ENCODE results near the gene SET. TPM values are rescaled to one million over a fixed set of nuclear protein-coding genes. Genes with fewer than 3 reads are reported as not detected.

SET gene
- total and polyA plus RNA-seq, 2 of the 13 experiments (the other 11 are each of a cell fraction or from before 2014, with no cell fraction given), result 94.2 to 611 TPM

DNA sequence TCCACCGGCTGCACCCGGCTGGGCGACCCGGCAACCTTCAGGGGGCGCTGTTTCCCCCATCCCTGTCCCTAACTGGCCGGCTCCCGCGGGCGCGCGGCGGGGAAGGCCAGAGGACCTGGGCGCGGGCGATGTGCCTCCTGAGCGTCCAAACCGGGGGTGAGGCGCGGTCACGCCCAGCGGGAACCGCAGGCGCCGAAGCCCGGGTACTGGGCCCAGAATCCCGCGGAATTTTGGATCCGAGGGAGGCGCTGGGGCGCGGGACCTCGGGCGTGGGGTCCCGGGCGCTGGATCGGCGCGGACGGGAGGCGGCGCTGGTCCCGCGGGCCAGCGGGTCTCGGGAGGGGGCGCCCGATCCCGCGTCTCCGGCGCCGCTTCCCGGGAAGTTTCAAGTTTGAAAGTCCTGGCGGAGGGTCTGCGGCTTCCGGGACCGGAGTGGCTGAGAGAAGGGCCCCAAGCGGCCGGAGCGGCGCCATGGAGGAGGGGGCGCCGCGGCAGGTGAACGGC, 13.5 kb downstream of the SET start, which contains the start of gene PKN3 (continued):
- TF ChIP-seq, protein P1, sequence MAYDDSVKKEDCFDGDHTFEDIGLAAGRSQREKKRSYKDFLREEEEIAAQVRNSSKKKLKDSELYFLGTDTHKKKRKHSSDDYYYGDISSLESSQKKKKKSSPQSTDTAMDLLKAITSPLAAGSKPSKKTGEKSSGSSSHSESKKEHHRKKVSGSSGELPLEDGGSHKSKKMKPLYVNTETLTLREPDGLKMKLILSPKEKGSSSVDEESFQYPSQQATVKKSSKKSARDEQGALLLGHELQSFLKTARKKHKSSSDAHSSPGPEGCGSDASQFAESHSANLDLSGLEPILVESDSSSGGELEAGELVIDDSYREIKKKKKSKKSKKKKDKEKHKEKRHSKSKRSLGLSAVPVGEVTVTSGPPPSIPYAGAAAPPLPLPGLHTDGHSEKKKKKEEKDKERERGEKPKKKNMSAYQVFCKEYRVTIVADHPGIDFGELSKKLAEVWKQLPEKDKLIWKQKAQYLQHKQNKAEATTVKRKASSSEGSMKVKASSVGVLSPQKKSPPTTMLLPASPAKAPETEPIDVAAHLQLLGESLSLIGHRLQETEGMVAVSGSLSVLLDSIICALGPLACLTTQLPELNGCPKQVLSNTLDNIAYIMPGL (CRISPR knock-in tag; IDR thresholded peaks at IDR 0.05; ENCODE audit: borderline replicate concordance in 1 of 2, low read depth in 1 of 2), result peak; percentile 97 to 99
- TF ChIP-seq ELF3 (CRISPR knock-in tag; IDR thresholded peaks at IDR 0.05), result 0 out of 2 replicates have a peak, but pooled peaks have one; percentile 21
- TF ChIP-seq, protein P2, sequence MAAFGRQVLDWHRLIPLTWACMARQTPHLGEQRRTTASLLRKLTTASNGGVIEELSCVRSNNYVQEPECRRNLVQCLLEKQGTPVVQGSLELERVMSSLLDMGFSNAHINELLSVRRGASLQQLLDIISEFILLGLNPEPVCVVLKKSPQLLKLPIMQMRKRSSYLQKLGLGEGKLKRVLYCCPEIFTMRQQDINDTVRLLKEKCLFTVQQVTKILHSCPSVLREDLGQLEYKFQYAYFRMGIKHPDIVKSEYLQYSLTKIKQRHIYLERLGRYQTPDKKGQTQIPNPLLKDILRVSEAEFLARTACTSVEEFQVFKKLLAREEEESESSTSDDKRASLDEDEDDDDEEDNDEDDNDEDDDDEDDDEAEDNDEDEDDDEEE (CRISPR knock-in tag; IDR thresholded peaks at IDR 0.05), result no peak
- TF ChIP-seq, protein P3, sequence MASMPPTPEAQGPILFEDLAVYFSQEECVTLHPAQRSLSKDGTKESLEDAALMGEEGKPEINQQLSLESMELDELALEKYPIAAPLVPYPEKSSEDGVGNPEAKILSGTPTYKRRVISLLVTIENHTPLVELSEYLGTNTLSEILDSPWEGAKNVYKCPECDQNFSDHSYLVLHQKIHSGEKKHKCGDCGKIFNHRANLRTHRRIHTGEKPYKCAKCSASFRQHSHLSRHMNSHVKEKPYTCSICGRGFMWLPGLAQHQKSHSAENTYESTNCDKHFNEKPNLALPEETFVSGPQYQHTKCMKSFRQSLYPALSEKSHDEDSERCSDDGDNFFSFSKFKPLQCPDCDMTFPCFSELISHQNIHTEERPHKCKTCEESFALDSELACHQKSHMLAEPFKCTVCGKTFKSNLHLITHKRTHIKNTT (CRISPR knock-in tag; IDR thresholded peaks at IDR 0.05), result no peak
- TF ChIP-seq ZNF207 (IDR thresholded peaks at IDR 0.05; ENCODE audit: borderline replicate concordance), result no peak
- 0 out of 2 replicates have a peak, but pooled peaks have one; percentile 23 for TF ChIP-seq ZNF724P (CRISPR knock-in tag; IDR thresholded peaks at IDR 0.05; ENCODE audit: borderline replicate concordance)
- TF ChIP-seq, protein P4, sequence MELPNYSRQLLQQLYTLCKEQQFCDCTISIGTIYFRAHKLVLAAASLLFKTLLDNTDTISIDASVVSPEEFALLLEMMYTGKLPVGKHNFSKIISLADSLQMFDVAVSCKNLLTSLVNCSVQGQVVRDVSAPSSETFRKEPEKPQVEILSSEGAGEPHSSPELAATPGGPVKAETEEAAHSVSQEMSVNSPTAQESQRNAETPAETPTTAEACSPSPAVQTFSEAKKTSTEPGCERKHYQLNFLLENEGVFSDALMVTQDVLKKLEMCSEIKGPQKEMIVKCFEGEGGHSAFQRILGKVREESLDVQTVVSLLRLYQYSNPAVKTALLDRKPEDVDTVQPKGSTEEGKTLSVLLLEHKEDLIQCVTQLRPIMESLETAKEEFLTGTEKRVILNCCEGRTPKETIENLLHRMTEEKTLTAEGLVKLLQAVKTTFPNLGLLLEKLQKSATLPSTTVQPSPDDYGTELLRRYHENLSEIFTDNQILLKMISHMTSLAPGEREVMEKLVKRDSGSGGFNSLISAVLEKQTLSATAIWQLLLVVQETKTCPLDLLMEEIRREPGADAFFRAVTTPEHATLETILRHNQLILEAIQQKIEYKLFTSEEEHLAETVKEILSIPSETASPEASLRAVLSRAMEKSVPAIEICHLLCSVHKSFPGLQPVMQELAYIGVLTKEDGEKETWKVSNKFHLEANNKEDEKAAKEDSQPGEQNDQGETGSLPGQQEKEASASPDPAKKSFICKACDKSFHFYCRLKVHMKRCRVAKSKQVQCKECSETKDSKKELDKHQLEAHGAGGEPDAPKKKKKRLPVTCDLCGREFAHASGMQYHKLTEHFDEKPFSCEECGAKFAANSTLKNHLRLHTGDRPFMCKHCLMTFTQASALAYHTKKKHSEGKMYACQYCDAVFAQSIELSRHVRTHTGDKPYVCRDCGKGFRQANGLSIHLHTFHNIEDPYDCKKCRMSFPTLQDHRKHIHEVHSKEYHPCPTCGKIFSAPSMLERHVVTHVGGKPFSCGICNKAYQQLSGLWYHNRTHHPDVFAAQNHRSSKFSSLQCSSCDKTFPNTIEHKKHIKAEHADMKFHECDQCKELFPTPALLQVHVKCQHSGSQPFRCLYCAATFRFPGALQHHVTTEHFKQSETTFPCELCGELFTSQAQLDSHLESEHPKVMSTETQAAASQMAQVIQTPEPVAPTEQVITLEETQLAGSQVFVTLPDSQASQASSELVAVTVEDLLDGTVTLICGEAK (IDR thresholded peaks at IDR 0.05), result no peak
- TF ChIP-seq, protein P4 (CRISPR knock-in tag; IDR thresholded peaks at IDR 0.05), result peak; percentile 29; the same call in 1 of the 2 replicates
- TF ChIP-seq, protein P5, sequence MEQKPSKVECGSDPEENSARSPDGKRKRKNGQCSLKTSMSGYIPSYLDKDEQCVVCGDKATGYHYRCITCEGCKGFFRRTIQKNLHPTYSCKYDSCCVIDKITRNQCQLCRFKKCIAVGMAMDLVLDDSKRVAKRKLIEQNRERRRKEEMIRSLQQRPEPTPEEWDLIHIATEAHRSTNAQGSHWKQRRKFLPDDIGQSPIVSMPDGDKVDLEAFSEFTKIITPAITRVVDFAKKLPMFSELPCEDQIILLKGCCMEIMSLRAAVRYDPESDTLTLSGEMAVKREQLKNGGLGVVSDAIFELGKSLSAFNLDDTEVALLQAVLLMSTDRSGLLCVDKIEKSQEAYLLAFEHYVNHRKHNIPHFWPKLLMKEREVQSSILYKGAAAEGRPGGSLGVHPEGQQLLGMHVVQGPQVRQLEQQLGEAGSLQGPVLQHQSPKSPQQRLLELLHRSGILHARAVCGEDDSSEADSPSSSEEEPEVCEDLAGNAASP (CRISPR knock-in tag; IDR thresholded peaks at IDR 0.05; ENCODE audit: borderline replicate concordance), result peak; percentile 23; the same call in 1 of the 2 replicates
- peak; percentile 79 for TF ChIP-seq ZFX (CRISPR knock-in tag; IDR thresholded peaks at IDR 0.05; ENCODE audit: low read depth)
- peak; percentile 66 for TF ChIP-seq SIN3A (IDR thresholded peaks at IDR 0.05; ENCODE audit: borderline replicate concordance, low read depth, low read length)
- TF ChIP-seq CCDC6 (CRISPR knock-in tag; IDR thresholded peaks at IDR 0.05), result peak; percentile 64
- no peak for TF ChIP-seq ZNF446 (CRISPR knock-in tag; IDR thresholded peaks at IDR 0.05)
